ENCODE measurements around the gene ZDHHC16. TPM values are rescaled to one million over a fixed set of nuclear protein-coding genes. Genes with fewer than 3 reads are reported as not detected.
A peak's percentile ranks its signal among the peaks of the same experiment; 100 is the strongest.
"Not testable (repeated sequence)": the region's sequence is repeated elsewhere in the genome, so short reads cannot be mapped to it uniquely, and the experiment has no call there.

Gene ZDHHC16
- total RNA-seq, 6 donors from 2014 or later = 40.0 to 84.7 (median 60.1) TPM

DNA sequence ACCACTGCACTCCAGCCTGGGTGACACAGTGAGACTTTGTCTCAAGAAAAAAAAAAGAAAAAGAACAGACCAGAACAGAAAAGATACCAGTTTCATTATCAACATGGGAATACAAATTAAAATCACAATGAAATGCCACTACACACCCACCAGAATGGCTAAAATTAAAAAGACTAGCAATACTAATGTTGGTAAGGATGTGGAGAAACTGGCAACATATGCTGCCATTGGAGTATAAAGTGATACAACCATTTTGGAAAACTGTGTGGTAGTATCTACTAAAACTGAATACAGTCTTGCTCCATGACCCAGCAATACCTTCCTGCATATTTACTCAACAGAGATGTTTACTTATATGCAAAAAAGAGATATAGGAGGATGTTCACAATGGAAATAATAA is 41.9 kb upstream of the ZDHHC16 start:
- Histone ChIP-seq H3K9me3 (no peaks in the 10 kb centered on the region), H3K4me3 (no peak overlapping the region), H3K4me1 (peaks cover 22 to 37% (median 30%) of the 10 kb centered on the region in 4 donors), H3K27ac (no peak overlapping the region), H3K36me3 (peaks cover 0 to 3% (median 0%) of the 10 kb centered on the region in 4 donors), H3K27me3 (no peaks in the 10 kb centered on the region)
- no peak for ATAC-seq (ENCODE audit: low FRiP score in 2 of 2)
- TF ChIP-seq, protein P1, sequence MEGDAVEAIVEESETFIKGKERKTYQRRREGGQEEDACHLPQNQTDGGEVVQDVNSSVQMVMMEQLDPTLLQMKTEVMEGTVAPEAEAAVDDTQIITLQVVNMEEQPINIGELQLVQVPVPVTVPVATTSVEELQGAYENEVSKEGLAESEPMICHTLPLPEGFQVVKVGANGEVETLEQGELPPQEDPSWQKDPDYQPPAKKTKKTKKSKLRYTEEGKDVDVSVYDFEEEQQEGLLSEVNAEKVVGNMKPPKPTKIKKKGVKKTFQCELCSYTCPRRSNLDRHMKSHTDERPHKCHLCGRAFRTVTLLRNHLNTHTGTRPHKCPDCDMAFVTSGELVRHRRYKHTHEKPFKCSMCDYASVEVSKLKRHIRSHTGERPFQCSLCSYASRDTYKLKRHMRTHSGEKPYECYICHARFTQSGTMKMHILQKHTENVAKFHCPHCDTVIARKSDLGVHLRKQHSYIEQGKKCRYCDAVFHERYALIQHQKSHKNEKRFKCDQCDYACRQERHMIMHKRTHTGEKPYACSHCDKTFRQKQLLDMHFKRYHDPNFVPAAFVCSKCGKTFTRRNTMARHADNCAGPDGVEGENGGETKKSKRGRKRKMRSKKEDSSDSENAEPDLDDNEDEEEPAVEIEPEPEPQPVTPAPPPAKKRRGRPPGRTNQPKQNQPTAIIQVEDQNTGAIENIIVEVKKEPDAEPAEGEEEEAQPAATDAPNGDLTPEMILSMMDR (IDR thresholded peaks at IDR 0.05) = no peak
- TF ChIP-seq POLR2AphosphoS5 (IDR thresholded peaks at IDR 0.05) = no peak
- TF ChIP-seq EP300 (IDR thresholded peaks at IDR 0.05) = no peak
- no peak for TF ChIP-seq POLR2A (IDR thresholded peaks at IDR 0.05)
- DNase-seq = no peak

DNA sequence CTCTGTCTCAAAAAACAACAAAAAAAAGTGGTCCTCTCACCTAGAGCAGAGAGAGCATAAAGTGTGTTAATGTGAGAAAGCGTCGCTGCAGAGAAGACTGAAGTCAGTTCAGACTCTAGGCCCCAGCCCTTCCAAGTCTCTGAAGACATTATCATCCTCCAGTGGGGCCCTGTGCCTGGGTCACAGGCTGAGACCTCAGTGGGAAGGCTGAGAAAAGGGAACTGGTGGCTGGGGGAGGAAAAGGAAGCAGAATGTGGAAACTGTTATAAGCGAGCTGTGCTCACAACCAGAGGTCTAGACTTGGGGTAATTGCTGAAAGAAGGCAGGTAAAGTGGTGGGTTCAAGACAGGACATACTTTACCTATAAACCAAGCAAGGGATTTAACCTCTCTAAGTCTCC is 39.9 kb upstream of the ZDHHC16 start:
- Histone ChIP-seq H3K9me3 (no peaks in the 10 kb centered on the region), H3K27ac (peak overlapping the region; percentile 40 to 83 (median 66)), H3K4me1 (peaks cover 14 to 24% (median 18%) of the 10 kb centered on the region in 4 donors), H3K4me3 (no peak overlapping the region), H3K27me3 (no peaks in the 10 kb centered on the region), H3K36me3 (no peaks in the 10 kb centered on the region)
- DNase-seq (peak in 1 of 2 donors; percentile 65), ATAC-seq (ENCODE audit: low FRiP score in 2 of 2) (peak in 1 of 2 donors; percentile 28)
- TF ChIP-seq POLR2A (IDR thresholded peaks at IDR 0.05) (no peak), EP300 (IDR thresholded peaks at IDR 0.05) (no peak), POLR2AphosphoS5 (IDR thresholded peaks at IDR 0.05) (peak in 1 of 2 donors; percentile 24)
- TF ChIP-seq, protein P1 (IDR thresholded peaks at IDR 0.05) = no peak
- WGBS, 2 donors = 51 to 54% methylated on average over 3 of the region's 3 CpGs

DNA sequence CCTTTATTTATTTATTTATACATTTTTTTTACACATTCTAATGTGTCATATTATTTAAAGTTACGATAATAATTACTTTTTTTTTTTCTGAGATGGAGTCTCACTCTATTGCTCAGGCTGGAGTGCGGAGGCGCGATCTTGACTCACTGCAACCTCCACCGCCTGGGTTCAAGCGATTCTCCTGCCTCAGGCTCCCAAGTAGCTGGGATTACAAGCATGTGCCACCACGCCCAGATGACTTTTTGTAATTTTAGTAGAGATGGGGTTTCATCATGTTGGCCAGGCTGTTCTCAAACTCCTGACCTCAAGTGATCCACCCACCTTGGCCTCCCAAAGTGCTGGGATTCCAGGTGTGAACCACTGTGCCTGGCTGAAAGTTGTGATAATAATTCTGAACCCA is 39.5 kb upstream of the ZDHHC16 start:
- H3K9me3 ChIP-seq; H3K36me3 ChIP-seq; H3K27me3 ChIP-seq; DNase-seq; ATAC-seq (ENCODE audit: low FRiP score in 2 of 2); H3K4me3 ChIP-seq: not testable (repeated sequence)
- Histone ChIP-seq H3K27ac (peak overlapping the region; percentile 40 to 83 (median 66)), H3K4me1 (peaks cover 12 to 24% (median 15%) of the 10 kb centered on the region in 4 donors)
- 84% methylated on average over 7 of the region's 7 CpGs for WGBS, 2 donors

DNA sequence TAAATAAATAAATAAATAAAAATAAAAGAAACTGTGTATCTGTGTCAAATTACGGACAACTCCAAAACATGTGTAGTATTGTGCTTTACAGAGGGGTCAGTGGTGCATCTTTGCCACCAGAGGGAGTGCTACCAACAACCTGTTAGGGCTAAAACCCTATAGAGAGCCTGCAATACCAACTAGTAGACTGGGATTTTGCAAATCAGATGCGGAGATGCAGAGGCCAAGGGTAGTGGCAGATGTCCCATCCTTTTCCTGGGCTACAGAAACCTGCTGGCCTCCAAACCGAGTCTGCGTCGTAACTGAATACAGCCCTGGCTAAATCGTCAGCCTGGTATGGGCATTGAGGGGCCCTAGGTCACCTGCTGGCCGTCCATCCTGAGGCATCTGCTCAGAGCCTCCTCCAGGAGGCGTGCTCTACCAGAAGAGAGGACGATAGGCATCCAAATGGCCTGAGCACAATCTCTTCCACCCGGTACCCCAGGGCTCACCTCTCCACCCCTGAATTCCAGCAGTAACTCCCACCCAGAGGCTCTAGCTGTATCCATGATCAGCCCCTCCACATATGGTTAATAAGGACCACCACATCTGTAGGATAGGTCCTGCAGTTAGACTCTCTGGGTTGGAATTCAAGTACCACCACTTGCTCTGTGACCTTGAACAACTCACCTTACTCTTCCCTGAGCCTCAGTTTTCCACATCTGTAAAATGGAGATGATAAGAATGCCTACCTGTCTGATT is 38.6 kb upstream of the ZDHHC16 start:
- peaks cover 9 to 24% (median 13%) of the 10 kb centered on the region in 4 donors for H3K4me1 ChIP-seq
- ATAC-seq (ENCODE audit: low FRiP score in 2 of 2) (peak; percentile 91 to 94), DNase-seq (peak in 1 of 2 donors; percentile 78)
- peak overlapping the region in 2 of 4 donors; percentile 16 to 31 for H3K4me3 ChIP-seq
- 3 to 5% methylated on average over 5 to 10 of the region's 10 CpGs for WGBS, 2 donors
- H3K9me3 ChIP-seq = no peaks in the 10 kb centered on the region
- H3K36me3 ChIP-seq = no peaks in the 10 kb centered on the region
- TF ChIP-seq POLR2AphosphoS5 (IDR thresholded peaks at IDR 0.05) (peak in 1 of 2 donors; percentile 10), POLR2A (IDR thresholded peaks at IDR 0.05) (peak in 1 of 4 donors; percentile 13), EP300 (IDR thresholded peaks at IDR 0.05) (no peak)
- TF ChIP-seq, protein P1 (IDR thresholded peaks at IDR 0.05) = peak; percentile 66 to 87 (median 82)
- H3K27me3 ChIP-seq = no peaks in the 10 kb centered on the region
- H3K27ac ChIP-seq = peak overlapping the region; percentile 40 to 83 (median 66)

DNA sequence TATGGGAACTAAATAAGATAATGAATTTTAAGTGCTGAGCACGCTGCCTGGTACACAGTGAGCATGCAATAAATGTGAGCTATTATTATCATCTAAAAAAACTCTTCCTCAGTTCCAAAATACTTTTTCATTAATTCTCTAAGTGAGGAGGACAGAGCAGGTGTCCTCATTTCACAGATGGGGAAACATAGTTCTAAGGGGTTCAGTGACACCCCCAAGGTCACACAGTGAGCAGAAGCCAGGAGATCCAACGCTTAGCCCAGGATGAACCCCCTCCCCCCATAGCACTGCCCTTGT is 38.1 kb upstream of the ZDHHC16 start:
- no peak overlapping the region for H3K4me3 ChIP-seq
- peak overlapping the region; percentile 62 to 83 (median 72) for H3K27ac ChIP-seq
- no peaks in the 10 kb centered on the region for H3K27me3 ChIP-seq
- TF ChIP-seq, protein P1 (IDR thresholded peaks at IDR 0.05) = no peak
- TF ChIP-seq EP300 (IDR thresholded peaks at IDR 0.05) (no peak), POLR2AphosphoS5 (IDR thresholded peaks at IDR 0.05) (no peak), POLR2A (IDR thresholded peaks at IDR 0.05) (no peak)
- ATAC-seq (ENCODE audit: low FRiP score in 2 of 2) (no peak), DNase-seq (no peak)
- H3K4me1 ChIP-seq = peaks cover 9 to 24% (median 13%) of the 10 kb centered on the region in 4 donors
- H3K36me3 ChIP-seq = no peaks in the 10 kb centered on the region
- 80% methylated on average over 2 of the region's 2 CpGs for WGBS, 2 donors
- H3K9me3 ChIP-seq = no peaks in the 10 kb centered on the region

Measured in upper lobe of left lung (tissue), 6 donors.